ENCODE measurements around the gene SLC25A36. TPM values are rescaled to one million over a fixed set of nuclear protein-coding genes. Genes with fewer than 3 reads are reported as not detected.

SLC25A36 gene
- total RNA-seq, 1 donor from 2014 or later, result 77.3 TPM

DNA sequence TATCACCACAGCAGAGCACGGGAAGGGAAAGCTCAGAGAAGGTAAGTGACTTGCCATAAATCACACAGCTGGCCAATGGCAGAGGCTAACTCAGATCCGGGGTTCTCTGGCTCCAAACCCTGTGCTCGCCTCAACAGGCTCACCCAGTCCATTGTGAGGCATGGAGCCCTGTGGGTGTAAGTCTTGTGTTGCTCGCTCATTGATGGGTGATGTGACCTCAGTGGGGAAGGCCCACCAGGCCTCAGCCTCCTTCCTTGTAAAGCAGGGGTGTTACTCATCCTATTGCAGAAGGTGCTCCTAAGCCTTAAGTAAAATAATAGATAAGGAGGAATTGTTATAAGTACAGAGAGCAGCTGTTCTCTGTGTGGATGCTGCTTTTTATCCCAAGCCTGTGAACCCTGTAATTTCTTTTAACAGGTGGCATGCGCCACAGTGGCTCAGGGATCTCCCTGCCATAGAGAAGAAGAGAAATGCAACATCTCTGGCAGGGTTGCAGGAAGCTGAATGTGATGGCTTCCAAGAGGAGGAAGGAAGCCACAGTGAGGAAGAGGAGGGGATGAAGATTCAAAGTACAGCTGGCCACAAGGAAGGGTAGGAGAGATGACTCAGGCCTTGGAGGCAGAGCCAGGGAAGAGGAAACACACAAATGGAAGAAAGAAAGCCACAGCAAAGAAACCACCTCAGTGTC lies 78.7 kb downstream of the SLC25A36 start:
- intact Hi-C loops (cut with DNase I), result no loop called here
- DNase-seq (ENCODE audit: missing footprints), result no peak
- ATAC-seq, result no peak

DNA sequence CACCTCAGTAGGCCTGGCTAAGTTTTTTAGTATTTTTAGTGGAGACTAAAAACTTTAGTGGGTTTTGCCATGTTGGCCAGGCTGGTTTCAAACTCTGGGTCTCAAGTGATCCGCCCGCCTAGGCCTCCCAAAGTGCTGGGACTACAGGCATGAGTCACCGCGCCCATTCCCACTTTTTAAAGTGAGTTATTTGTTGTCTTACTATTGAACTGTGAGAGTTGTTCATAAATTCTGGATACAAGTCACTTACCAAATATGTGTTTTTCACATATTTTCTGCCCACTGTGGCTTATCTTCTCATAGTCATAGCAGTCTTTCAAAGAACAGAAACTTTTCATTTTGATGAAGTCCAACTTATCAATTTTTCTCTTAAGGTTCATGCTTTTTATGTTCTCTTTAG lies 79.6 kb downstream of the SLC25A36 start:
- DNase-seq (ENCODE audit: missing footprints), result no peak
- intact Hi-C loops (cut with DNase I), result no loop called here
- ATAC-seq, result no peak

Other genes starting within 250 kb of the SLC25A36 start
- 7.1 TPM for gene SPSB4, start 109.5 kb downstream of the SLC25A36 start, total RNA-seq

All from Right ventricle myocardium inferior (tissue), 1 donor.